ENCODE data around the gene KDM3B. TPM values are rescaled to one million over a fixed set of nuclear protein-coding genes. Genes with fewer than 3 reads are reported as not detected.

KDM3B gene
- total and polyA plus RNA-seq, 9 of the 15 experiments (the other 6 are each of a cell fraction or from before 2014, with no cell fraction given) = 13.8 to 62.8 (median 41.9) TPM

- TF ChIP-seq JUN (IDR thresholded peaks at IDR 0.05; ENCODE audit: borderline replicate concordance, low read depth, low read length) (no peak), JUN (CRISPR knock-in tag; IDR thresholded peaks at IDR 0.05; ENCODE audit: borderline replicate concordance) (no peak), E4F1 (CRISPR knock-in tag; IDR thresholded peaks at IDR 0.05; ENCODE audit: borderline replicate concordance) (no peak), RUNX1 (IDR thresholded peaks at IDR 0.05; ENCODE audit: low read depth) (no peak), ZNF263 (CRISPR knock-in tag; IDR thresholded peaks at IDR 0.05; ENCODE audit: borderline replicate concordance) (no peak), ATF2 (CRISPR knock-in tag; IDR thresholded peaks at IDR 0.05) (0 out of 2 replicates have a peak, but pooled peaks have one; percentile 17), ZNF830 (CRISPR knock-in tag; IDR thresholded peaks at IDR 0.05) (no peak), ATF7 (IDR thresholded peaks at IDR 0.05) (no peak), ZNF282 (CRISPR knock-in tag; IDR thresholded peaks at IDR 0.05) (peak; percentile 76; the same call in 1 of the 2 replicates), PHF21A (IDR thresholded peaks at IDR 0.05; ENCODE audit: borderline replicate concordance, low read depth) (0 out of 2 replicates have a peak, but pooled peaks have one; percentile 28), AFF4 (CRISPR knock-in tag; IDR thresholded peaks at IDR 0.05) (peak; percentile 99), SAP30 (IDR thresholded peaks at IDR 0.05; ENCODE audit: borderline replicate concordance, insufficient read depth, low read depth, low read length, poor library complexity, severe bottlenecking) (no peak), MXD1 (CRISPR knock-in tag; IDR thresholded peaks at IDR 0.05; ENCODE audit: borderline replicate concordance, poor library complexity, severe bottlenecking) (no peak), IRF2 (CRISPR knock-in tag; IDR thresholded peaks at IDR 0.05) (peak; percentile 81), ZZZ3 (IDR thresholded peaks at IDR 0.05) (no peak), SREBF2 (CRISPR knock-in tag; IDR thresholded peaks at IDR 0.05) (no peak)
These were observed 114.6 kb downstream of the KDM3B start (continued) for GRCh38 chr5:138466900-138467710.
